ENCODE data around the gene WSCD2.

DNA sequence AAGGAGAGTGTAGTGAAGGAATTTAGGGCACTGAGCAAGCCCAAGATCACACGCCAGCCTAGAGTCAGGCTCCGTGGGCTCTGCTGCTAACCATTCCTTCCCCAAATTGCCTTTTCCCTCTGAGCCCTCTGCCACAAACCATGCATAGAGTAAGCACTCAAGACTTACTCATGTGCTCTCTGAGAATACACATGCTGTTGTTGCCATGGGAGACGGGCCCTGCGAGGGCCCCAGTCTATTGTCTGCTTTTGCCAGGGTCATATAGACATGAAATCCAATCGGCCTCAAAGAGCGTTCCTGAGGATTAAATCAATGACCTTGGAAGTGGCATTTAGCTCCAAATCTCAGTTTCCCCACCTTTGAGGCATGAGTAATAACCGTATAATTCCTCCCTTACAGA lies 48.7 kb upstream of the WSCD2 start:
- TF ChIP-seq, protein P1, sequence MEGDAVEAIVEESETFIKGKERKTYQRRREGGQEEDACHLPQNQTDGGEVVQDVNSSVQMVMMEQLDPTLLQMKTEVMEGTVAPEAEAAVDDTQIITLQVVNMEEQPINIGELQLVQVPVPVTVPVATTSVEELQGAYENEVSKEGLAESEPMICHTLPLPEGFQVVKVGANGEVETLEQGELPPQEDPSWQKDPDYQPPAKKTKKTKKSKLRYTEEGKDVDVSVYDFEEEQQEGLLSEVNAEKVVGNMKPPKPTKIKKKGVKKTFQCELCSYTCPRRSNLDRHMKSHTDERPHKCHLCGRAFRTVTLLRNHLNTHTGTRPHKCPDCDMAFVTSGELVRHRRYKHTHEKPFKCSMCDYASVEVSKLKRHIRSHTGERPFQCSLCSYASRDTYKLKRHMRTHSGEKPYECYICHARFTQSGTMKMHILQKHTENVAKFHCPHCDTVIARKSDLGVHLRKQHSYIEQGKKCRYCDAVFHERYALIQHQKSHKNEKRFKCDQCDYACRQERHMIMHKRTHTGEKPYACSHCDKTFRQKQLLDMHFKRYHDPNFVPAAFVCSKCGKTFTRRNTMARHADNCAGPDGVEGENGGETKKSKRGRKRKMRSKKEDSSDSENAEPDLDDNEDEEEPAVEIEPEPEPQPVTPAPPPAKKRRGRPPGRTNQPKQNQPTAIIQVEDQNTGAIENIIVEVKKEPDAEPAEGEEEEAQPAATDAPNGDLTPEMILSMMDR (IDR thresholded peaks at IDR 0.05) = no peak
- TF ChIP-seq POLR2A (IDR thresholded peaks at IDR 0.05) (no peak), POLR2AphosphoS5 (IDR thresholded peaks at IDR 0.05) (no peak), EP300 (IDR thresholded peaks at IDR 0.05) (no peak)

Measured in stomach (tissue), 4 donors.